WTC11 (cell line): Measurements from ENCODE around the gene UGDH. TPM values are rescaled to one million over a fixed set of nuclear protein-coding genes. Genes with fewer than 3 reads are reported as not detected.

Experiments
- AFF4 ChIP-seq: sonication (generic); formaldehyde crosslinking; IDR thresholded peaks from 2 replicates; pipeline ENCODE4 v1.8.1; 2023; ENCODE audit warnings: mild to moderate bottlenecking, missing genetic modification reagents, borderline replicate concordance
- ATF2 ChIP-seq: sonication (generic); formaldehyde crosslinking; IDR thresholded peaks from 2 replicates; pipeline ENCODE4 v1.8.1; 2022; ENCODE audit warnings: low read depth, missing genetic modification reagents, borderline replicate concordance
- CBFB ChIP-seq: sonication (generic); formaldehyde crosslinking; IDR thresholded peaks from 2 replicates; pipeline ENCODE4 v1.8.1; 2022; ENCODE audit warnings: mild to moderate bottlenecking, low read depth, missing genetic modification reagents
- CREM ChIP-seq: sonication (generic); formaldehyde crosslinking; IDR thresholded peaks from 2 replicates; pipeline ENCODE4 v1.8.1; 2022; ENCODE audit warnings: mild to moderate bottlenecking, missing genetic modification reagents, moderate library complexity
- ELF4 ChIP-seq: sonication (generic); formaldehyde crosslinking; IDR thresholded peaks from 2 replicates; pipeline ENCODE4 v1.8.1; 2022; ENCODE audit warnings: low read depth, mild to moderate bottlenecking, moderate library complexity, missing genetic modification reagents
- FOXP1 ChIP-seq: sonication (generic); formaldehyde crosslinking; IDR thresholded peaks from 2 replicates; pipeline ENCODE4 v1.8.0; 2022; ENCODE audit warnings: missing genetic modification reagents, mild to moderate bottlenecking, moderate library complexity, borderline replicate concordance
- GRHL2 ChIP-seq: fragments of 250-450 bp; sonication (Bioruptor Pico); IDR thresholded peaks from 2 replicates; pipeline ENCODE4 v1.8.0; 2022; ENCODE audit warnings: mild to moderate bottlenecking, moderate library complexity; ENCODE audit not compliant: insufficient replicate concordance, severe bottlenecking
- JUN ChIP-seq: sonication (generic); formaldehyde crosslinking; IDR thresholded peaks from 2 replicates; pipeline ENCODE4 v1.8.0; 2023; ENCODE audit warnings: mild to moderate bottlenecking, missing genetic modification reagents
- MYBL2 ChIP-seq: sonication (generic); formaldehyde crosslinking; IDR thresholded peaks from 2 replicates; pipeline ENCODE4 v1.8.1; 2023; ENCODE audit warnings: mild to moderate bottlenecking, moderate library complexity, missing genetic modification reagents
- NFATC4 ChIP-seq: fragments of 250-450 bp; sonication (Bioruptor Pico); IDR thresholded peaks from 2 replicates; pipeline ENCODE4 v1.9.0; 2021; ENCODE audit warnings: mild to moderate bottlenecking
- NFYB ChIP-seq: sonication (generic); formaldehyde crosslinking; conservative IDR thresholded peaks from 2 replicates; pipeline ENCODE4 v1.8.0; 2022; ENCODE audit warnings: low read depth, missing genetic modification reagents
- NR1H2 ChIP-seq: sonication (generic); formaldehyde crosslinking; IDR thresholded peaks from 2 replicates; pipeline ENCODE4 v1.9.0; 2021; ENCODE audit warnings: mild to moderate bottlenecking, moderate library complexity, missing genetic modification reagents
- OVOL2 ChIP-seq: fragments of 250-450 bp; sonication (Bioruptor Pico); IDR thresholded peaks from 2 replicates; pipeline ENCODE4 v1.9.0; 2021; ENCODE audit warnings: mild to moderate bottlenecking, borderline replicate concordance
- PRRX2 ChIP-seq: fragments of 250-450 bp; sonication (Bioruptor Pico); IDR thresholded peaks from 2 replicates; pipeline ENCODE4 v1.8.0; 2021; ENCODE audit warnings: mild to moderate bottlenecking
- SOX15 ChIP-seq: fragments of 250-450 bp; sonication (Bioruptor Pico); IDR thresholded peaks from 2 replicates; pipeline ENCODE4 v1.9.0; 2021; ENCODE audit warnings: mild to moderate bottlenecking
- TEAD4 ChIP-seq: sonication (generic); formaldehyde crosslinking; IDR thresholded peaks from 2 replicates; pipeline ENCODE4 v1.8.0; 2022; ENCODE audit warnings: mild to moderate bottlenecking, missing genetic modification reagents
- TP53 ChIP-seq: sonication (generic); formaldehyde crosslinking; IDR thresholded peaks from 2 replicates; pipeline ENCODE4 v1.8.1; 2023; ENCODE audit warnings: mild to moderate bottlenecking, missing genetic modification reagents
- ZNF121 ChIP-seq: sonication (generic); formaldehyde crosslinking; IDR thresholded peaks from 2 replicates; pipeline ENCODE4 v1.8.0; 2023; ENCODE audit warnings: missing genetic modification reagents
- ZNF263 ChIP-seq: sonication (generic); formaldehyde crosslinking; IDR thresholded peaks from 2 replicates; pipeline ENCODE4 v1.8.1; 2022; ENCODE audit warnings: low read depth, mild to moderate bottlenecking, moderate library complexity, missing genetic modification reagents
- ZNF281 ChIP-seq: sonication (generic); formaldehyde crosslinking; IDR thresholded peaks from 2 replicates; pipeline ENCODE4 v1.8.0; 2023; ENCODE audit warnings: mild to moderate bottlenecking, missing genetic modification reagents
- ZNF396 ChIP-seq: fragments of 250-450 bp; sonication (Bioruptor Pico); IDR thresholded peaks from 2 replicates; pipeline ENCODE4 v1.8.0; 2021; ENCODE audit warnings: mild to moderate bottlenecking, moderate library complexity, borderline replicate concordance
- ZNF416 ChIP-seq: fragments of 250-450 bp; sonication (Bioruptor Pico); IDR thresholded peaks from 2 replicates; pipeline ENCODE4 v1.9.0; 2021; ENCODE audit warnings: mild to moderate bottlenecking, inconsistent platforms
- ZNF423 ChIP-seq: fragments of 250-450 bp; sonication (Bioruptor Pico); IDR thresholded peaks from 2 replicates; pipeline ENCODE4 v2.1.2; 2022; ENCODE audit warnings: mild to moderate bottlenecking, moderate library complexity
- ZNF671 ChIP-seq: fragments of 250-450 bp; sonication (Bioruptor Pico); IDR thresholded peaks from 2 replicates; pipeline ENCODE4 v1.8.0; 2021; ENCODE audit warnings: mild to moderate bottlenecking
- total RNA-seq: library from RNA; stranded (reverse); gene quantifications from 3 replicates; pipeline ENCODE4 v1.2.3, GENCODE V29; 2021
- TF ChIP-seq, protein P1 (sequence below): fragments of 250-450 bp; sonication (Bioruptor Pico); IDR thresholded peaks from 2 replicates; pipeline ENCODE4 v2.1.2; 2022; ENCODE audit warnings: mild to moderate bottlenecking, moderate library complexity
- TF ChIP-seq, protein P2 (sequence below): sonication (generic); formaldehyde crosslinking; IDR thresholded peaks from 2 replicates; pipeline ENCODE4 v1.8.1; 2023; ENCODE audit warnings: mild to moderate bottlenecking, missing genetic modification reagents, moderate library complexity
- TF ChIP-seq, protein P3 (sequence below): sonication (generic); formaldehyde crosslinking; IDR thresholded peaks from 2 replicates; pipeline ENCODE4 v1.8.0; 2023; ENCODE audit warnings: missing genetic modification reagents
- TF ChIP-seq, protein P4 (sequence below): sonication (generic); formaldehyde crosslinking; IDR thresholded peaks from 2 replicates; pipeline ENCODE4 v1.8.0; 2022; ENCODE audit warnings: mild to moderate bottlenecking, missing genetic modification reagents

Gene UGDH
- total RNA-seq, 1 experiment from 2014 or later = 97.5 TPM

DNA sequence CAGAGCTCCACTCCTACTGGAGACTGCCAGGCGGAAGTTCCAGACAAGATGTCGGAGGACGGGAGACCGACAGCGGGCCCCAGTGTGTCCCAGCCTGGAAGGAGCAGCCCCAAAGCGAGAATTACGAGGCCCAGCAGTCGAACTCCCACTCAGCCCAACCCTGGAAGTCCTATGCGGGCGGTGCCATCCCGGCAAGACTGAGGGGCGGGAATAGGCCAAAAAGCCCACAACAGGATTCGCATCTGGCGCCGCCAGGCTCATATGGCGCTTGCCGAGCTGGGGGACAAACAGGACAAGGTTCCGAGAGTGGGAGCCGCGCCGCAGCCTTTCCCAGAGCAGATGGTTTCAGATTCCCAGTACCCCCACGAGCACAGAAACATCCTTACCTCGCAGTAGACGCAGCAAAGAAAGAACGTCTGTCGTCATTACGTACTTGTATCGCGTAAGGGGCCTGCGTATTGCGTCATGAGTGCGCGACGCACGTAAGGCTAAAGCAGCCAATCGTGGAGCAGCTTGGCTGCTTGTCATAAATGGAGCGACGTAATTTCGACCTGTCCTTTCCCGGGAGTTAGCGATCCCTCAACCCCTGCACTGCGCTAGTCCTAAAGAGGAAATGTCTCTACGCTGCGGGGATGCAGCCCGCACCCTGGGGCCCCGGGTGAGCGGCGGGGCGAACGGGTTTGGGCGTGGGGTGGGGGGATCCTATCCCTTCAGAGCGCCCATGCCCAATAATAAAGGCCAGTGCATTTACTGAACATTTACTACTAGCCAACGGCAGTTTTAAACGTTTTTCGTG, 68.5 kb downstream of the UGDH start, which contains the start of the genes LIAS and RPL9 (continued):
- TF ChIP-seq ZNF263 (no peak), SOX15 (CRISPR knock-in tag) (no peak), NFYB (CRISPR knock-in tag) (peak; percentile 86), ELF4 (CRISPR knock-in tag) (no peak), NFATC4 (CRISPR knock-in tag) (no peak), ZNF281 (CRISPR knock-in tag) (no peak), ZNF396 (CRISPR knock-in tag) (no peak), ZNF121 (no peak), OVOL2 (CRISPR knock-in tag) (no peak), JUN (CRISPR knock-in tag) (no peak), TP53 (CRISPR knock-in tag) (no peak), CBFB (CRISPR knock-in tag) (no peak), ZNF423 (peak; percentile 84), MYBL2 (CRISPR knock-in tag) (peak; percentile 92; the same call in 1 of the 2 replicates), AFF4 (CRISPR knock-in tag) (no peak), PRRX2 (CRISPR knock-in tag) (no peak), GRHL2 (CRISPR knock-in tag) (no peak), ZNF671 (CRISPR knock-in tag) (no peak), ZNF416 (no peak; the same call in 1 of the 2 replicates), ATF2 (CRISPR knock-in tag) (no peak), CREM (CRISPR knock-in tag) (peak; percentile 100), TEAD4 (no peak), NR1H2 (CRISPR knock-in tag) (no peak), FOXP1 (CRISPR knock-in tag) (peak; percentile 80)
- TF ChIP-seq, protein P1, sequence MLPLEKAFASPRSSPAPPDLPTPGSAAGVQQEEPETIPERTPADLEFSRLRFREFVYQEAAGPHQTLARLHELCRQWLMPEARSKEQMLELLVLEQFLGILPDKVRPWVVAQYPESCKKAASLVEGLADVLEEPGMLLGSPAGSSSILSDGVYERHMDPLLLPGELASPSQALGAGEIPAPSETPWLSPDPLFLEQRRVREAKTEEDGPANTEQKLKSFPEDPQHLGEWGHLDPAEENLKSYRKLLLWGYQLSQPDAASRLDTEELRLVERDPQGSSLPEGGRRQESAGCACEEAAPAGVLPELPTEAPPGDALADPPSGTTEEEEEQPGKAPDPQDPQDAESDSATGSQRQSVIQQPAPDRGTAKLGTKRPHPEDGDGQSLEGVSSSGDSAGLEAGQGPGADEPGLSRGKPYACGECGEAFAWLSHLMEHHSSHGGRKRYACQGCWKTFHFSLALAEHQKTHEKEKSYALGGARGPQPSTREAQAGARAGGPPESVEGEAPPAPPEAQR (CRISPR knock-in tag) = no peak
- TF ChIP-seq, protein P2, sequence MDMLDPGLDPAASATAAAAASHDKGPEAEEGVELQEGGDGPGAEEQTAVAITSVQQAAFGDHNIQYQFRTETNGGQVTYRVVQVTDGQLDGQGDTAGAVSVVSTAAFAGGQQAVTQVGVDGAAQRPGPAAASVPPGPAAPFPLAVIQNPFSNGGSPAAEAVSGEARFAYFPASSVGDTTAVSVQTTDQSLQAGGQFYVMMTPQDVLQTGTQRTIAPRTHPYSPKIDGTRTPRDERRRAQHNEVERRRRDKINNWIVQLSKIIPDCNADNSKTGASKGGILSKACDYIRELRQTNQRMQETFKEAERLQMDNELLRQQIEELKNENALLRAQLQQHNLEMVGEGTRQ (CRISPR knock-in tag) = no peak
- TF ChIP-seq, protein P3, sequence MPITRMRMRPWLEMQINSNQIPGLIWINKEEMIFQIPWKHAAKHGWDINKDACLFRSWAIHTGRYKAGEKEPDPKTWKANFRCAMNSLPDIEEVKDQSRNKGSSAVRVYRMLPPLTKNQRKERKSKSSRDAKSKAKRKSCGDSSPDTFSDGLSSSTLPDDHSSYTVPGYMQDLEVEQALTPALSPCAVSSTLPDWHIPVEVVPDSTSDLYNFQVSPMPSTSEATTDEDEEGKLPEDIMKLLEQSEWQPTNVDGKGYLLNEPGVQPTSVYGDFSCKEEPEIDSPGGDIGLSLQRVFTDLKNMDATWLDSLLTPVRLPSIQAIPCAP = no peak
- TF ChIP-seq, protein P4, sequence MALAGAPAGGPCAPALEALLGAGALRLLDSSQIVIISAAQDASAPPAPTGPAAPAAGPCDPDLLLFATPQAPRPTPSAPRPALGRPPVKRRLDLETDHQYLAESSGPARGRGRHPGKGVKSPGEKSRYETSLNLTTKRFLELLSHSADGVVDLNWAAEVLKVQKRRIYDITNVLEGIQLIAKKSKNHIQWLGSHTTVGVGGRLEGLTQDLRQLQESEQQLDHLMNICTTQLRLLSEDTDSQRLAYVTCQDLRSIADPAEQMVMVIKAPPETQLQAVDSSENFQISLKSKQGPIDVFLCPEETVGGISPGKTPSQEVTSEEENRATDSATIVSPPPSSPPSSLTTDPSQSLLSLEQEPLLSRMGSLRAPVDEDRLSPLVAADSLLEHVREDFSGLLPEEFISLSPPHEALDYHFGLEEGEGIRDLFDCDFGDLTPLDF = no peak; the same call in 1 of the 2 replicates
